UCSD-AML1 (cell line): ENCODE results near the gene OSBP2.
A peak's percentile ranks its signal among the peaks of the same experiment; 100 is the strongest.

ENCODE experiments used
- DNase-seq: peaks from one replicate; lab custom pipeline; 2025; ENCODE audit not compliant: unreplicated experiment; lab: John Stamatoyannopoulos, UW

The OSBP2 gene, protein sequence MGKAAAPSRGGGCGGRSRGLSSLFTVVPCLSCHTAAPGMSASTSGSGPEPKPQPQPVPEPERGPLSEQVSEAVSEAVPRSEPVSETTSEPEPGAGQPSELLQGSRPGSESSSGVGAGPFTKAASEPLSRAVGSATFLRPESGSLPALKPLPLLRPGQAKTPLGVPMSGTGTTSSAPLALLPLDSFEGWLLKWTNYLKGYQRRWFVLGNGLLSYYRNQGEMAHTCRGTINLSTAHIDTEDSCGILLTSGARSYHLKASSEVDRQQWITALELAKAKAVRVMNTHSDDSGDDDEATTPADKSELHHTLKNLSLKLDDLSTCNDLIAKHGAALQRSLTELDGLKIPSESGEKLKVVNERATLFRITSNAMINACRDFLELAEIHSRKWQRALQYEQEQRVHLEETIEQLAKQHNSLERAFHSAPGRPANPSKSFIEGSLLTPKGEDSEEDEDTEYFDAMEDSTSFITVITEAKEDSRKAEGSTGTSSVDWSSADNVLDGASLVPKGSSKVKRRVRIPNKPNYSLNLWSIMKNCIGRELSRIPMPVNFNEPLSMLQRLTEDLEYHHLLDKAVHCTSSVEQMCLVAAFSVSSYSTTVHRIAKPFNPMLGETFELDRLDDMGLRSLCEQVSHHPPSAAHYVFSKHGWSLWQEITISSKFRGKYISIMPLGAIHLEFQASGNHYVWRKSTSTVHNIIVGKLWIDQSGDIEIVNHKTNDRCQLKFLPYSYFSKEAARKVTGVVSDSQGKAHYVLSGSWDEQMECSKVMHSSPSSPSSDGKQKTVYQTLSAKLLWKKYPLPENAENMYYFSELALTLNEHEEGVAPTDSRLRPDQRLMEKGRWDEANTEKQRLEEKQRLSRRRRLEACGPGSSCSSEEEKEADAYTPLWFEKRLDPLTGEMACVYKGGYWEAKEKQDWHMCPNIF

DNA sequence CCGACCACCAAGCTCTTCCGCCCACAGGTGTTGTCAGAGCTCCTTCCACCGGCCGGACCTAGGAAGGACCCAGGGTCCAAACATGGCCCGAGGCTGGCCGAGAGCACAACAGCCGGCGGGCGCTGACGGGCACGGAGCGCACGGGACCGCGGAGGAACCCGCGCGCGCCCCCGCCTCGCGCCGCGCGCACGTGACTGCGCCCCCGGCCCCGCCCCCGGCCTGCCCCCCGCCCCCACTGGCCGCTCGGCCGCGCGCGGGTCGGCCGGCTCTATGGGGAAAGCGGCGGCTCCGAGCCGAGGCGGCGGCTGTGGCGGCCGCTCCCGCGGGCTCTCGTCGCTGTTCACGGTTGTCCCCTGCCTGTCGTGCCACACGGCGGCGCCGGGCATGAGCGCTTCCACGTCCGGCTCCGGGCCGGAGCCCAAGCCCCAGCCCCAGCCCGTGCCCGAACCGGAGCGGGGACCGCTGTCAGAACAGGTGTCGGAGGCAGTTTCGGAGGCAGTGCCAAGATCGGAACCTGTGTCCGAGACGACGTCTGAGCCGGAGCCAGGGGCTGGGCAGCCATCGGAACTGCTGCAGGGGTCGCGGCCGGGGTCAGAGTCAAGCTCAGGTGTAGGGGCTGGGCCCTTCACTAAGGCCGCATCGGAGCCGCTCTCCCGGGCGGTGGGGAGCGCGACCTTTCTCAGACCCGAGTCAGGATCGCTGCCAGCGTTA lies at the start of gene OSBP2:
Gene OSBP2, plus strand, starts transcription at position 235 of the 711 bp plus-strand sequence. Its CDS starts 36 bp downstream, at position 271.
- no peak for DNase-seq

DNA sequence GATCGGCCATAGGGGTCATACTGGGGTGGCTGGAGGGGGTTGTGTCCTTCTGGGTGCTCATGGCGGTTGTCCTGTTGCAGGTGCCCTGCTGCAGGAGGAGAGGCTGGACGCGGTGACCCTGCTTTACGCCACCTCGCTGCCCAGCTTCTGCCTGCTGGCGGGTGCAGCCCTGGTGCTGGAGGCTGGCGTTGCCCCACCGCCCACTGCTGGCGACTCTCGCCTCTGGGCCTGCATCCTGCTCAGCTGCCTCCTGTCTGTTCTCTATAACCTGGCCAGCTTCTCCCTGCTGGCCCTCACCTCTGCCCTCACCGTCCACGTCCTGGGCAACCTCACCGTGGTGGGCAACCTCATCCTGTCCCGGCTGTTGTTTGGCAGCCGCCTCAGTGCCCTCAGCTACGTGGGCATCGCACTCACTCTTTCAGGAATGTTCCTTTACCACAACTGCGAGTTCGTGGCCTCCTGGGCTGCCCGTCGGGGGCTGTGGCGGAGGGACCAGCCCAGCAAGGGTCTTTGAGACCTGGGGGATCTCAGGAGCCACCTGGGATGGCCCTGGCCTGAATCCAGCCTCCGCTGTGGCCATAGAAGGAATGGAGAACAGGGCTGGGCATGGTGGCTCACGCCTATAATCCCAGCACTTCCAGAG lies 48.0 kb upstream of the OSBP2 start:
- no peak for DNase-seq

DNA sequence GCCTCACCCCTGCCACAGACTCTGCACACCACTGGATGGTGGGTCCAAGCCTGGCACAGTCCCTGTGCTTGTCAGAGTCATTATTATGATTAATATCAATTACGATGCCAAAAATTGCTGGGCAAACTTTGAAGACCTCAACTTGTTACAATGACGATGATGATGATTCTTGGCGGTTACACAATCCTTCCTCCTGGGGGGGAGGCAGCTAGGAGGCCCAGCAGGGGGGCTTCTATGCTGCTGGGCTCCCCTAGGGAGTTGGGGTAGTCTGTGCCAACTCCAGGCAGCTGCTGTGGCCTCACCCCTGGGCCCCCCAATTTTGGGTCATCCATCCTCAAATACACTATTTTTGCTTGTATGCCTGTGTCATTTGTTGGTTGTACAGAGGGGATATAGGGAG lies 47.1 kb upstream of the OSBP2 start:
- DNase-seq: no peak

DNA sequence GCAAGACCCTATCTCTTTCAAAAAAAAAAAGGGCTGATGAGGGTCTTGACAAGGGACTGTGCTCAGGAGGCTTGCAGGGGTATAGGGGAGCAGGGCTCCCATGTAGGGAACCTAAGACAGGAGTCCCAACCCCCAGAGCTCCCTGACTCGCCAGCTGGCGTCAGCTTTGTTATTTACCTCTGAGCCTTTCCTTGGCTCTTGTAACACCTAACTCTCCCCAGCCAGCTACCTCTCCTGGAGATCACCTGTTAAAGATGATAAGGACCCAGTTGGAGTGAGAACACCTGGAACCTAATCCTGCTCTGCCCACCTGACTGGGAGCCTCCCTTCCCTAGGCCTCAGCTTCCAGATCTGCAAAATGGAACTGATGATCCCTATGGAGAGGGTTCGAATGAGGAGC lies 45.8 kb upstream of the OSBP2 start:
- DNase-seq: no peak

DNA sequence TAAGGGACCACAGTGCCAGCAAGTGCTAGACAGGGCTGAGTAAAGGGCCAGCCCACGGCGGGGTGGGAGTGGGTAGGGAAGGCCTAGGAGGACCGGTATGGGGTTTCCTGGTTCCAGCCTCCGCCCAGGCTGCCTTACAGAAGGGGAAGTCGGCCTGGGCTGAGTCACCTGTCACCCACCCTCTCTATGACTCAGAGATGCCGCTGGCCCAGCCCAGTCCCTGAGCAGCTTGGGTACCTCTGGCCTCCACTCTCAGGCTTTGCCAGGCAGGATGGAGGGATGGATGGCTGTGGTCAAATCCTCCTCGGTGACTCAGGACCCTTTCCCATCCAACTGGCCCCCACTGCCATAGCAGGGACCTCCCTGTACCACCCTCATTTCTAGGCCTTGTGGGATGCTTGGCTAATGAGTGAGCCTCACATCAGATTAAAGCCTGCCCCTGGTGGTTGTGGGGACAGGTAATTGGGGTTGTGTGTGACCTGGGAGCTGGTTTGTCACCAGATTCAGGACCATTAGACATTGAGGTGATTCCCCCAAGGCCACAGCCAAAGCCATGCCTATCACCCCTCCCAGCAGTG lies 45.2 kb upstream of the OSBP2 start:
- DNase-seq: peak; percentile 79

DNA sequence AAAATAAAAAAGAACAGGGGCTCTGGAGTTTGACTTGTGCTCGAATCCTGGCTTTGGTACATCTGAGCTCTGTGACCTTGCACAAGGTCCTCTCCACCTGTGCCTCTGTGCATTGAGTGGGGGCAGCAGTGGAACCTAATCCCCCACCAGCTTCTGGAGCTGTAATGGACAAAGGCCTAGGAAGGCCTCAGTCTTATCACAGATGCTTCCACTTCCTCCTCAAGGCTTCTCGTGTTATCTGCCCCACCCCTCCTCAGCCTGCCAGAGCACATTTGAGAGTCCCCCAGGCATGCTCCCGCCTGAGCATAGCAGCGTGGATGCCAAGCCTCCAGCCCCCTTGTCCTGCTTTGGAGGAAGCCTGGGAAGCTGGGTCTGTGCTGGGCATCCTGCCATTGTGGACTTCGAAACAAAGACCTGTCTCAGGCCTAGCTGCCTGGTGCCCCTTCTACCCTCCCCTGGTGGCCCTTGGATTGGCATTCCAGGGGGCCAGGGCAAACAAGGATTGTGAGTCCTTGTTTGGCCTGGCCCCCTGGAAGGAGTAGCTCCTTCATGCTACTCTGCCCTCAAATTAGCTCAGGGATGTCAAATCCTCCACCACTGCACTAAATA lies 44.1 kb upstream of the OSBP2 start:
- no peak for DNase-seq

DNA sequence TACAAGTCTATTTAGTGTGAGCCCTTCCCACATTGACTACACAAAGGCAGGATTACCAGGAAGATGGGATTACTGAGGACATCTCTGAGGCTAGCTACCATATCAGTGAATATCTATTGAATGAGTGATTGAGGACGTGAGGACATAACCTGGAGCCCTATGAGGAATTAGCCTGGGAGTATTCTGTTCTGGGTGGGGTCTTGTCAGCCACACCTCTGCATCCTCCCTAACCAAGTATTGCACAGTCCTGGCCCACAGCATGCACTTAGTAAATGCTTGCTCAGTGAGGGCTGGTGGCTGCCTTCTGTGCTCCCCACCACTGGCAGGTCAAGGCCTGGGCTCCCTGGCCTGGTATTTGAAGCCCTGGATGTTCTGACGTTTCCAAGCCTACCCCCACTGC lies 41.8 kb upstream of the OSBP2 start:
- no peak for DNase-seq

DNA sequence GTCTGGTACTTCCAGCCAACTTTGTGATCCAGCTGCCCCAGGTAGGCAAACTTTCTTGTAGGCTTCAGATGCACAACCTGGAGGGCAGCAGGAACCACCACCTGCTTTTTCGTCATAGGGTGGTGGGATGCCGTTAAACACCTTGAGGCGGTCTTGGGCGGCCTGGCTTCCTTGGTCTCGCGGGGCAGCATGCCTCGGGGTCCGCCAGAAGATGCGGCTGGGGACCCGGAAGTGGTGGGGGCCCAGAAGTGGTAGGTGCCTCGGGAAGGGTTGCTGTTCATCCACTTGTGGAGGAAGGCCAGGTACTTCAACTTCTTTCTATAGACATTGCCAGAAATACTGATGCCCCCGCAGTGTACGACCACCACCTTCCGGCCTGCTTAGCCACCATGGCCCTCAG lies 40.3 kb upstream of the OSBP2 start:
- no peak for DNase-seq

DNA sequence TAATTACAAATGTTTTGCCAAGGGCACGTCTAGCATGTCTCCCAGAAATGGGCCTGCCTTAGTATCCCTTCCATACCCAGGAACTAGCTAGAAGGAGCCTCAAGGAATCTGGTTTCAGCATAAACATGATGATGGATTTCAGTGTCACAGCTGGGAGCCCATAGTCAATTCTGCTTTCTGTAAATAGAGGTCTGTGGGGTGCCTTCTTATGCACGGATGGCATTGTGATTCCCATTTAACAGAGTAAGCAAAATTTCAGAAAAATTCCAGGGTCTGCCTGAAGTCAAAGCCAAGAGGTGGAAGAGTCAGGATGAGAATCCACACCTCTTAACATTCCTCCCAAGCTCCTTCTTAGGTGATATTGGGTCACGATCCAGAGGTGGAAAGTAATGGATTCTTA lies 39.1 kb upstream of the OSBP2 start:
- no peak for DNase-seq

DNA sequence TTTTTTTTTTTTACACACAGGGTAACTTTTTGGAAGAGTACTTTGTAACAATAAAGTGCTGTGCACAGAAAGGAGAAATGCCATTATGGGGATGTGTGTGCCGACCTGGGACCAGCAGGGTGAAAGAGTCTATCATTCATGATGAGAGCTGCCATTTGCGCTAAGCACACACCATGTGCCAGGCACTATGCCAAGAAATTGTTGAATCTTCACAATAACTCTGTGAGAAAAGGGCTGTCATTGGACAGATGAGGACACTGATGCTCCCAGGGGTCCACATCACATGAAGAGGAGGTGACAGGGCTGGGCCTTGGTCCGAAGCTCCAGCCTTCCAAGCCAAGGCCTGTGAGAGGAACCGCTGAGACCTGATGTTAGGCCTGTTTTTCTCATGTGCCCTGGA lies 32.6 kb upstream of the OSBP2 start:
- no peak for DNase-seq

DNA sequence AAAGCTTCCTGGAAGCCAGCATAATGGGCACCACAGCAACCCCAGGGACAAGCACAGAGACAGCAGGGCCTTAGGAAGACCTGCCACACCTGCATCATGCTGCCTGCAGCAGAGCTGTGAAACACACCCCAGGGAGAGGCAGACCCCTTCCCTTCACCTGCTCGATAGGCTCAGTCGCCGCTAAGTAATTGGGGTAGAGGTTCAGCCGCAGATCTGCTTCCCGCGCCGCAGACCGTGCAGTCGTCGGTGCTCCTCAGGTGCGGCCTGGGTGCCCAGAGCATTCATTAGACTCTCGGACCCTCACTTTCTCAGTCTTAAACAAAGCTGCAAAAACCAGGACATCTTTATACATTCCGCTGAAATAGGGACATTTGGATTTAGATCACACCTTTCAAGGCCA lies 29.9 kb upstream of the OSBP2 start:
- no peak for DNase-seq

DNA sequence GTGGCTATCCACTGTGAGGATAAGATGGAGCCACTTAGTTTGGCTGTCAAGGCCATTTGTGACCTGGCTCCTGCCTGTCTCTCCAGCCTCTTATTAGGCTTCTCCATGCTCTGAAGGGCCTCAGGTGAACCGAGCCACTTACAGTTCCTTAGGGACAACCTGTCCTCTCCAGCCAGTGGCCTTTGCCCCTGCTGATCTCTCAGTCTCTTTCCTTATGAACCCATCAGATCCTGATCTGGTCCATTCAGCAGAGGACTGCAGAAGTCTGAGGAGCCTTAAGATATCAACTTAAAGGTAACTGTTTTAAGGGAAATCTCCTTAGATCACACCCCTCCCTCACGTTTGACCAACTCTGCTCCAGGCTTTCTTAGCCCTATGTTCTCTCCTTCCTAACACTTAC lies 29.4 kb upstream of the OSBP2 start:
- DNase-seq: no peak

DNA sequence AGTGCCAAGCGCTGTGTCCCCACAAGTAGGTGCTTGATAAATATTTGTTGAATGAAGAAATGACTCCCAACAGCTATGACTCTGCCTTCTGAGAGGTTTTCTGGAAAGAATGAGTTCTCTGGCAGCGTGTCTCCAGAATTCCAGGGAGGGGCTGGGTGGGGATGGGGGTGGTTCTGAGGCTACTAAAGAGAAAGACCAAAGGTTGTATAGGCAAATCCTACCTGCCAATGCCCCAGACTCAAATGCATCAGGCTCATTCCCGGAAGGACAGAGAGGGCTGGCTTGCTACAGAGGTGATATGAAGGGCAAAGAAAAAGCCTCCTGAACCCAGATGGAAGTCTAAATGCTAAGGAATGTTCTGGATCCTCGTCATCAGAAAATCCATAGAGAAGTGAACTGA lies 28.9 kb upstream of the OSBP2 start:
- no peak for DNase-seq

DNA sequence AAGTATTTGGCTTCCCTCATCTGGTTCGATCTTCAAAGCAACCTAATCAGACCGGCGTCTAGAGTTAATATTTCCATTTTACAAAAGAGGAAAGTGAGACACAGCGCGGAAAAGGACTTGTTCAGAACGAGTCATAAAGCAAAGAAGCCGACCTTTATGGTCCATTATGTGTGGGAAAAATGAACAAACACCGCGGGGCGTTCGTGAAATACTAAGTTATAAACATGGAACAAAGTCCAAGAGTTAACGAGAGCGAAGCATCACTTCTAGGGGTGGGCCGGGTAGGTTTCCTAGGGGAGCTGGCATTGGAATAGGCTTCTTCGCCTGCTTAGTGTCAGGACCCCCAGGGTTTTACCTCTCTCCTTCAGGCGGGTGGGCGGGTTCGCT lies 27.6 kb upstream of the OSBP2 start:
- DNase-seq: no peak

DNA sequence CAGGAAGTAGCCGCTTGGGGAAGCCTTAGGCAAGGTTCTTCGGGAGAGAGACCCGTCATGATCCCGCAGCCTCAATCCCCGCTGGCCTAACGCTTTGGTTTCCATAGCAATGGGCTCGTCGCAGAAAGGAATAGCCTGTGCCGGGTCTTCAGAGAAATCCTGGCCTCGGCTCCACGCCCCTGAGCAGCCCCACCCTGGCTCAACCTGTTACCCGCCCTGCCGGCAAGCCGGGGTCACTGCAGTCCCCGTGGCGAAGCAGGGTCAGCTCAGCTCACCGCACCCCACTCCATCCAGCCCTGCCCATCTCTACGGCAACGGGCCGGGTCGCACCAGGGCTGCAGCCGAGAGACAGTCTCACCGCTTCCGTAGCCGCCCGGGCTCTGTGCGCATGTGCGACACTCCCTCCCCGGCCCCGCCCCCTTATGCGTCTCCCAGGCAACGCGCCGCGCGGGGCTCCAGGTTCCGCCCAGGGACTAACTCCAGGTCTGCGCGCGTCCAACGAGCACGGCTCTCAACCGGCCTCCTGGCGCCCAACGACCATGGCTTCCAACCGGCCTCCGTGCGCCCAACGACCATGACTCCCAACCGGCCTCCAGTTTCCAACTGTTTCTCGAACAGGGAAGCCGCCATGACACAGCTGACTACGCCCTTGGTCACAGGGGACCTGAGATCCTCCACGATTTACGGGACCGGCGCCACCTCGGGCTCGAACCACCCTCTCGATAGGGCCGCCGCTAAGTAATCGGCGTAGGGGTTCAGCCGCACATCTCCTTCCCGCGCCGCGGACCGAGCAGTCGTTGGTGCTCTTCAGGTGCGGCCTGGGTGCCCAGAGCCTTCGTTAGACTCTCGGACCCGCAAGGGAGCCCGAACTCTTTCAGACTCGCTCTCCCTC lies 26.9 kb upstream of the OSBP2 start, which contains the start of gene DUSP18:
Gene DUSP18, minus strand, starts transcription at position 382 of the 892 bp plus-strand sequence. CDS start 3,872 bp downstream, outside the sequence.
- DNase-seq: peak; percentile 91

DNA sequence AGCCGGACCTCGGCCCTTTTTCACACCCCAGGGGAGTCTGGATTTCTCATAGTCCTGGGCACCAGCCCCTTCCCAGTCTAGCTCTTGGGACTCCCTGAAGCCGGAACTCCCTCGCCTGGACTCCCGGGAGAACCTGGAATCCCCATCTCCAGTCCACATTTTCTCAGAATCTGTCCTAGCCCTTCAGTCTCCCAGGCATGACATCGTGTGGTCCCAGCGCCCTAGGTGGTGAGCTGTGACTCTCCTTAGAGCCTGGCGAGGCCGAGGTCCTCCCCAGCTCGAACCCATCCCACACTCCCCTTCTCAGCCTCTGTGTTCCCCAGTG lies 26.3 kb upstream of the OSBP2 start:
- DNase-seq: no peak

DNA sequence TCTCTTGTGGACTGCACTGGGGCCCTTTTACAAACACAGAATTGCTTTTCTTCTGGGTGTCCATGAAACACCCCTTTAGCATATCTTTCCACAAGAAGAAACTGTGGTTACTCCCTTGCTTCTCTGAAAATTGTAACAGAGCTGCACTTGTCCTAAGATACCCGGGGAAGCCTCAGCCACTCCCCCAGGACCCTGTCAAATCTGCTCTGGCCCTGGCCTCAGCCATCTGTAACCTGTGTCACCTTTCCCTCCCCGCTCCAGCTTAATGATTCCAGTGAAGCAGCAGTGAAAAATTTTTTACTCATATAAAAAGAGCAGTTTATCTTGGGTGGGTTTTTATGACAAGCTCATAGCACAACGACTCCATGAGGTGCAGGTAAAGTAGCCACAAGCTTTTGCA lies 23.6 kb upstream of the OSBP2 start:
- DNase-seq: no peak

DNA sequence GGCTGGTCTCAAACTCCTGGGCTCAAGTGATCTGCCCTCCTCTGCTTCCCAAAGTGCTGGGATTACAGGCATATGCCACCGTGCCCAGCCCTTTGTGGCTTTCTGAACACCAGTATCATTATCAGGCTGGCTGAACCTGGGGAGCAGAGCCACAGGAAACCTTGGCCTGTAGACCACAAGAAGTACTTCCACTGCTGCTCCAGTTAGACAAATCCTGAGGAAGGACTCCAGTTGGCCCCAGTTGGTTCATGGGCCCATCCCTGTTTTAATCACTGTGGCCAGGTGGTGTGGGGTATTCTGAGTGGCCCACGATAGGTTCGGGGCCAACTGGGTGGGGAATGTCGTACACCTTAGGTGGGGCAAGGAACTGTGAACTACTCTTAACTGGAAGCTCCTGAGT lies 21.5 kb upstream of the OSBP2 start:
- DNase-seq: no peak

DNA sequence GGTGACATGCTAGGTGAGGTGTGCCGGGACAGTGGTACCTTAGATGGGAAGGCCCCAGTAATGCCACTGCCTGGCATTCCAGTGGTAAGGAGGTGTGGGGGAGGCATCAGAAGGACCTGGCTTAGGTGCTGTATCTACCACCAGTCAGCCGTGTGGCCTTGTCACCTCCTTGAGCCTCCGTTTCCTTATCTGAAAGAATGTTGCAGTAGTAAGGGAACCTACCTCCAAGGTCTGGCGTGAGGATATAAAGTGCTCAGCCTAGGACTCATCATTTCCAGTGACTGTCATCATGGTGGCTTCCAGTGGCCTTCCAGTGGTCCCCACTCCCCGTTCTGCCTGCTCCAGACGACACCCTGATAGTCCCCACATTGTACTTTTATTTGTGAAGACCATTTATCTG lies 20.2 kb upstream of the OSBP2 start:
- no peak for DNase-seq
